OCI-LY3 (cell line): ENCODE measurements around the gene VRK1.

Experiments used
- H2AFZ ChIP-seq: fragments of 200-600, 300-600 bp; shearing (Covaris generic); 2 replicates; pipeline ENCODE4 v1.6.0; 2014; ENCODE audit warnings: antibody characterized with exemption, low read depth, low read length
- H3K27ac ChIP-seq: fragments of 200-600, 300-600 bp; sonication (generic); 2 replicates; pipeline ENCODE4 v1.5.1; 2014; ENCODE audit warnings: mild to moderate bottlenecking, low read length, moderate library complexity, mixed read lengths
- H3K27me3 ChIP-seq: fragments of 200-600, 300-600 bp; sonication (generic); 2 replicates; pipeline ENCODE4 v1.6.1; 2014; ENCODE audit warnings: low read depth, low read length, mixed read lengths
- H3K36me3 ChIP-seq: fragments of 200-600, 300-600 bp; sonication (generic); replicated peaks from 2 replicates; pipeline ENCODE3; 2014; ENCODE audit warnings: low read depth, low read length, mixed read lengths
- H3K4me1 ChIP-seq: fragments of 300-600, 200-600 bp; sonication (generic); 2 replicates; pipeline ENCODE4 v1.6.1; 2014; ENCODE audit warnings: low read length, mixed read lengths
- H3K4me2 ChIP-seq: fragments of 200-600, 300-600 bp; sonication (generic); 2 replicates; pipeline ENCODE4 v1.6.1; 2014; ENCODE audit warnings: low read length, mixed read lengths
- H3K4me3 ChIP-seq: fragments of 300-600, 200-600 bp; sonication (generic); 2 replicates; pipeline ENCODE4 v1.5.1; 2014; ENCODE audit warnings: antibody characterized with exemption, mild to moderate bottlenecking, low read length, moderate library complexity
- H3K79me2 ChIP-seq: fragments of 300-600, 200-600 bp; shearing (Covaris generic); 2 replicates; pipeline ENCODE4 v1.6.1; 2014; ENCODE audit warnings: mild to moderate bottlenecking, low read length, mixed read lengths
- H3K9ac ChIP-seq: fragments of 300-600, 200-600 bp; shearing (Covaris generic); 2 replicates; pipeline ENCODE4 v1.6.0; 2014; ENCODE audit warnings: mild to moderate bottlenecking, low read length, moderate library complexity
- H3K9me3 ChIP-seq: fragments of 200-600, 300-600 bp; shearing (Covaris generic); 2 replicates; pipeline ENCODE4 v1.6.1; 2014; ENCODE audit warnings: low read length, mixed read lengths; ENCODE audit not compliant: insufficient read depth
- H4K20me1 ChIP-seq: fragments of 200-600, 300-600 bp; sonication (generic); 2 replicates; pipeline ENCODE4 v1.6.1; 2016; ENCODE audit warnings: low read length, mixed read lengths; ENCODE audit not compliant: insufficient read depth
- CTCF ChIP-seq: fragments of 200-600, 300-600 bp; sonication (generic); IDR thresholded peaks from 2 replicates; pipeline ENCODE4 v1.5.1; 2014; ENCODE audit warnings: antibody characterized with exemption, low read length, low read depth
- EZH2phosphoT487 ChIP-seq: fragments of 200-600 bp; shearing (Covaris generic); IDR thresholded peaks from 2 replicates; pipeline ENCODE4 v1.6.1; 2018; ENCODE audit warnings: antibody characterized with exemption, mixed run types, low read depth

Gene VRK1

GRCh38 chr14:96847451-96847850 lies 50.3 kb downstream of the VRK1 start:
- Histone ChIP-seq H3K79me2 (0 out of 2 replicates have a peak, but pooled peaks cover 9% of the 10 kb centered on the region), H3K9me3 (no peaks in the 10 kb centered on the region), H3K4me1 (no peaks in the 10 kb centered on the region), H3K4me3 (no peak overlapping the region), H3K27me3 (no peaks in the 10 kb centered on the region), H3K36me3 (peaks cover 32% of the 10 kb centered on the region), H4K20me1 (no peaks in the 10 kb centered on the region), H3K4me2 (no peak overlapping the region), H2AFZ (no peak overlapping the region), H3K27ac (no peak overlapping the region), H3K9ac (no peak overlapping the region)
- TF ChIP-seq CTCF (no peak), EZH2phosphoT487 (no peak)

GRCh38 chr14:96848011-96848410 lies 50.8 kb downstream of the VRK1 start:
- peaks cover 33% of the 10 kb centered on the region for H3K36me3 ChIP-seq
- no peak overlapping the region for H3K4me3 ChIP-seq
- H3K9me3 ChIP-seq = no peaks in the 10 kb centered on the region
- no peak overlapping the region for H3K4me2 ChIP-seq
- no peak for TF ChIP-seq EZH2phosphoT487
- no peak for TF ChIP-seq CTCF
- no peak overlapping the region for H3K27ac ChIP-seq
- H4K20me1 ChIP-seq = no peaks in the 10 kb centered on the region
- H3K27me3 ChIP-seq = no peaks in the 10 kb centered on the region
- no peak overlapping the region for H2AFZ ChIP-seq
- no peaks in the 10 kb centered on the region for H3K4me1 ChIP-seq
- 0 out of 2 replicates have a peak, but pooled peaks cover 4% of the 10 kb centered on the region for H3K79me2 ChIP-seq
- H3K9ac ChIP-seq = no peak overlapping the region

- H3K79me2 ChIP-seq = no peaks in the 10 kb centered on the region
- no peaks in the 10 kb centered on the region for H3K9me3 ChIP-seq
- no peak overlapping the region for H3K9ac ChIP-seq
- H3K4me3 ChIP-seq = no peak overlapping the region
- no peaks in the 10 kb centered on the region for H4K20me1 ChIP-seq
- no peaks in the 10 kb centered on the region for H3K4me1 ChIP-seq
- no peak overlapping the region for H3K27ac ChIP-seq
- H3K4me2 ChIP-seq = no peak overlapping the region
- no peak overlapping the region for H2AFZ ChIP-seq
- no peaks in the 10 kb centered on the region for H3K27me3 ChIP-seq
- peaks cover 37% of the 10 kb centered on the region for H3K36me3 ChIP-seq
- TF ChIP-seq CTCF = no peak
- no peak for TF ChIP-seq EZH2phosphoT487
Measured at GRCh38 chr14:96849733-96850132, 52.6 kb downstream of the VRK1 start.

- Histone ChIP-seq H3K4me1 (no peaks in the 10 kb centered on the region), H3K27me3 (no peaks in the 10 kb centered on the region), H3K4me2 (no peak overlapping the region), H2AFZ (no peak overlapping the region), H3K9ac (no peak overlapping the region), H3K79me2 (no peaks in the 10 kb centered on the region), H3K27ac (no peak overlapping the region), H4K20me1 (no peaks in the 10 kb centered on the region), H3K4me3 (no peak overlapping the region), H3K36me3 (peaks cover 47% of the 10 kb centered on the region), H3K9me3 (no peaks in the 10 kb centered on the region)
- no peak for TF ChIP-seq EZH2phosphoT487
- no peak for TF ChIP-seq CTCF
Measured at GRCh38 chr14:96851694-96852381, 54.7 kb downstream of the VRK1 start.
